SK-N-SH (cell line): ENCODE data around the gene STX2.

ENCODE experiments used
- CTCF ChIP-seq: fragments of 200-600 bp; sonication (generic); IDR thresholded peaks from 2 replicates; pipeline ENCODE4 v1.6.1; 2017; ENCODE audit warnings: antibody characterized with exemption, mild to moderate bottlenecking, moderate library complexity
- ELF1 ChIP-seq: IDR thresholded peaks from 2 replicates; pipeline ENCODE4 v1.4.0; 2012
- EP300 ChIP-seq, 2 experiments: IDR thresholded peaks; 2 replicates each; pipeline versions ENCODE4 v1.4.0 to v1.6.1; 2012; ENCODE audit warnings: borderline replicate concordance in 1 of 2, low read depth in 1 of 2, low read length in 1 of 2
- GABPA ChIP-seq: IDR thresholded peaks from 2 replicates; pipeline ENCODE4 v1.4.0; 2012; ENCODE audit warnings: low read depth, mild to moderate bottlenecking
- RCOR1 ChIP-seq: fragments of 150-350 bp; IDR thresholded peaks from 2 replicates; pipeline ENCODE4 v1.6.1; 2017; ENCODE audit warnings: antibody characterized with exemption, low read length
- REST ChIP-seq: IDR thresholded peaks from 2 replicates; pipeline ENCODE4 v1.6.1; 2012; ENCODE audit warnings: mild to moderate bottlenecking, low read depth, low read length, moderate library complexity
- RFX5 ChIP-seq: IDR thresholded peaks from 2 replicates; pipeline ENCODE4 v1.6.1; 2012; ENCODE audit warnings: mild to moderate bottlenecking, improper control_type of control experiment, low read length
- SIN3A ChIP-seq: IDR thresholded peaks from 2 replicates; pipeline ENCODE4 v1.6.1; 2012; ENCODE audit warnings: low read depth, mild to moderate bottlenecking, low read length, moderate library complexity, borderline replicate concordance
- SMC3 ChIP-seq: IDR thresholded peaks from 2 replicates; pipeline ENCODE4 v1.6.1; 2012; ENCODE audit warnings: low read depth, low read length, improper control_type of control experiment
- TAF1 ChIP-seq: IDR thresholded peaks from 2 replicates; pipeline ENCODE4 v1.6.1; 2012; ENCODE audit warnings: low read depth, mild to moderate bottlenecking, low read length, moderate library complexity, borderline replicate concordance
- USF2 ChIP-seq: fragments of 150-350 bp; IDR thresholded peaks from 2 replicates; pipeline ENCODE4 v1.6.1; 2017; ENCODE audit warnings: antibody characterized with exemption, low read length, low read depth, borderline replicate concordance
- ZBTB33 ChIP-seq: IDR thresholded peaks from 2 replicates; pipeline ENCODE4 v1.4.0; 2012; ENCODE audit warnings: low read depth, borderline replicate concordance

GRCh38 chr12:130818272-130818634 is 20.8 kb downstream of the STX2 start:
- TF ChIP-seq REST (no peak), USF2 (no peak), CTCF (no peak), EP300 (IDR thresholded peaks at IDR 0.05; ENCODE audit: borderline replicate concordance in 1 of 2, low read depth in 1 of 2, low read length in 1 of 2) (no peak), GABPA (no peak), ELF1 (no peak), TAF1 (no peak), SIN3A (no peak), RFX5 (no peak), SMC3 (no peak), RCOR1 (no peak), ZBTB33 (no peak)
